GM23338 (cell line): Measurements from ENCODE around the gene PIP5K1C.
A peak's percentile ranks its signal among the peaks of the same experiment; 100 is the strongest.

ENCODE experiments used
- CREB1 ChIP-seq: fragments of 250-450 bp; sonication (Bioruptor Pico); IDR thresholded peaks from 2 replicates; pipeline ENCODE4 v1.5.0; 2020; ENCODE audit warnings: low read depth, mild to moderate bottlenecking, moderate library complexity
- CTCF ChIP-seq, 2 experiments: fragments of 200-600 bp in 1 of 2; sonication (generic) in 1 of 2; conservative IDR thresholded peaks; 2 replicates each; pipeline versions ENCODE4 v1.5.1 to v1.6.1; 2016 to 2017; ENCODE audit warnings: antibody characterized with exemption in 2 of 2, low read depth in 2 of 2, mild to moderate bottlenecking in 2 of 2, moderate library complexity in 1 of 2
- ETS1 ChIP-seq: IDR thresholded peaks from 2 replicates; pipeline ENCODE4 v1.6.1; 2016; ENCODE audit warnings: antibody characterized with exemption
- EZH2 ChIP-seq: fragments of 200-600 bp; sonication (generic); IDR thresholded peaks from one replicate; pipeline ENCODE4 v1.8.0; 2017; ENCODE audit warnings: antibody characterized with exemption, mild to moderate bottlenecking, low read depth; ENCODE audit not compliant: unreplicated experiment
- EZH2phosphoT487 ChIP-seq: fragments of 200-600 bp; sonication (generic); IDR thresholded peaks from one replicate; pipeline ENCODE4 v1.8.1; 2018; ENCODE audit warnings: antibody characterized with exemption; ENCODE audit not compliant: unreplicated experiment
- JUNB ChIP-seq: IDR thresholded peaks from one replicate; pipeline ENCODE4 v1.6.1; 2016; ENCODE audit warnings: antibody characterized with exemption; ENCODE audit not compliant: unreplicated experiment
- NANOG ChIP-seq: IDR thresholded peaks from 2 replicates; pipeline ENCODE4 v1.6.1; 2016; ENCODE audit warnings: antibody characterized with exemption, borderline replicate concordance
- POLR2AphosphoS5 ChIP-seq: IDR thresholded peaks from 2 replicates; pipeline ENCODE4 v1.6.1; 2016; ENCODE audit warnings: antibody characterized with exemption, low read depth
- REST ChIP-seq: IDR thresholded peaks from one replicate; pipeline ENCODE4 v1.6.1; 2018; ENCODE audit warnings: antibody characterized with exemption; ENCODE audit not compliant: unreplicated experiment
- ZNF331 ChIP-seq: fragments of 250-450 bp; sonication (Bioruptor Pico); IDR thresholded peaks from 2 replicates; pipeline ENCODE4 v1.5.0; 2020; ENCODE audit warnings: low read depth, mild to moderate bottlenecking, moderate library complexity

- TF ChIP-seq CTCF (conservative IDR thresholded peaks at IDR 0.05; ENCODE audit: low read depth in 2 of 2) (peak; percentile 49 to 83), REST (no peak), CREB1 (CRISPR knock-in tag) (0 out of 2 replicates have a peak, but pooled peaks have one; percentile 14), EZH2phosphoT487 (no peak), NANOG (no peak), JUNB (no peak), EZH2 (no peak), POLR2AphosphoS5 (peak; percentile 59), ZNF331 (CRISPR knock-in tag) (no peak), ETS1 (no peak)
Observed at GRCh38 chr19:3700242-3701032, at the start of gene PIP5K1C.
